Stimulated activated CD8-positive, alpha-beta memory T cell treated with anti-CD3 and anti-CD28 coated beads, Interleukin-2, amount 100 ng/mL, for 1 hour (primary cell): Measurements from ENCODE around the gene FNBP1L.

Source experiments
- DNase-seq, 2 donors: peaks; one replicate each; pipeline ENCODE4 v3.0.0-alpha.2; 2020; ENCODE audit warnings: low read depth in 2 of 2

Gene FNBP1L

DNA sequence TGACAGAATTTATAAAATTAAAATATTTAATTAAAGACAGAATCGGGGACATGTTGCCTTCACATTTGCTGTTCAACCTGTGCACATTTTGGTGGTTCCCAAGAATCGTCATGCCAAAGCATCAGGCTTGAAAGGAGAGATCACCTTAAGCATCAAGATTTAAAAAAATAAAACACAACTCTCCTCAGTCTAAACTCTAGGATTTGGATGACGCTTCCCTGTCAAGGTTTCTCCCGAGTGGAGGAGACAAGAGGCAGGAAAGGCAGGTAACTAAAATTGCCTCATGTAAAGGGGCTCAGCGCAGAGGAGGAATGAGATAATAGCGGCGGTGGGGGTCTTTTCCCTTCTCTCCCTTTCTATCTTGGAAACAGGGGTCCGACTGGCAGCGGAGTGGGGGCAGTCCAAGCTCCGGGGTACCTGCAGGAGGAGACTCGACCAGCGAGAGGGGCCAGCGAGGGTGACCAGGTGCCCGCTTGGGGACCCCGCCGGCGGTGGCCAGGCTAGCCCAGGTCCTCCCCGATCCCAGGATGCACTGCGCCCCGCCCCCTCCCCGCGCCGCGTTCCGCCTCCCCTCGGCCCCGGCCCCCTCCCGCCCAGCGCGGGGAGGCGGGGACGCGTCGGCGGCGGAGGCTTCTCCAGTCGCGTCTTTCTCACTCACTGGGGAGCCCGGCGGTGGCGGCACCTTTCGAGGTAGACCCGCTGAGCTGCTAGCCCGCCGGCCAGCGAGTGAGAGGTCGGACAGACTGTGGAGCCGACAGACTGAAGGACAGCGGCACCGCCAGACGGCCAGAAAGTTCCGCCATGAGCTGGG, at the start of gene FNBP1L:
FNBP1L (plus strand) TSS at position 638 of the 811 bp plus-strand sequence; CDS start at position 802, 164 bp downstream.
- peak; percentile 7 to 28 for DNase-seq

GRCh38 chr1:93399781-93400180, 48.1 kb upstream of the FNBP1L start:
- DNase-seq = no peak

DNA sequence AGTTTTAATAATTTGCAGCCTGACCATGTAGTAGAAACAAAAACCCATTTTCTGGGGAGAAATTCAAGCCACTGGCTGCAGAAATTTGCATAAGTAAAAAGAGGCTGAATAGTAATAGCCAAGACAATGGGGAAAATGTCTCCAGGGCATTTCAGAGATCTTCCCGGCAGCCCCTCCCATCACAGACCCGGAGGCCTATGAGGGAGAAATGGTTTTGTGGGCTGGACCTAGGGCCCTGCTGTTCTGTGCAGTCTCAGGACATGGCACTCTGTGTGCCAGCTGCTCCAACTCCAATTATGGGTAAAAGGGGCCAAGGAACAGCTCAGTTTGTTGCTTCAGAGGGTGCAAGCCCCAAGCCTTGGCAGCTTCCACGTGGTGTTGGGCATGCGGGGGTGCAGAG, 39.7 kb upstream of the FNBP1L start:
- no peak for DNase-seq

- DNase-seq = no peak
These were observed 36.9 kb upstream of the FNBP1L start for GRCh38 chr1:93411000-93411399.

DNA sequence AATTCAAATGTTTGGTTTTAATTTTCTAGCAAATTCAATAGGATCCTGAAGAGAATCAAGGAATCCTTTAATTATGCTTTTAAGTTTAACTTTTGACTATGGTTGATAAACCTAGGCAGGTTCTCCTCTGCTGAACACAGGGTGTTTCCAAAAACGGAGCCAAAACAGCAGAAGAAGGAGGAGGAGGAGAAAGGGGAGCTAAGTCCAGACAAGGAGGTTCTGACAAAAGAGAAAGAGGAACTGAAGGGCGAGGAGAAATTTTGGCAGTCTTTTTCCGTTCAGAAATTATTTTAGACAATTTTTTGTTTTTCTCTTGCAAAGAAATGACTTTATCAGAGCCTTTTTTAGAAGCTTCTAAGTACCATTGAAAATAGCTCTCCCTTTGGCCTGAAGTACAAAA, 33.2 kb upstream of the FNBP1L start:
- no peak for DNase-seq

DNA sequence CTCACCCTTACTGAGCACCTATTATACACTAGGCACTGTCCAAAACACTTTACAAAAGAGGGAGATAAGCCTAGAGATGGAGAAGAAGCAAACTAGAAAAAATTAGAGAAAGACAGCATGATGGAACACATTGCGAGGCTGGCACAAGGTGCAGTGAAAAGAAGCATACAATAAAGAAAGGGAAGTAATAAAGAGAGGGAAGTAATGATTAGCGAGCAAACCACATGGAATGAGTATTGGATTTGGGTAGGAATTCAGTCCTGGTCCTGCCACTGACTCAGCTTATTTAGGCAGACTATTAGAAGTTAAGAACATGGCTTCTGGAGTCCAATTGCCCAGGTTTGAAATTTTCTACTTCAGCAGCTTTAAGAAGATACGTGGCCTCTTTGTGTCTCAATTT, 32.6 kb upstream of the FNBP1L start:
- DNase-seq = no peak

GRCh38 chr1:93416183-93416582, 31.7 kb upstream of the FNBP1L start:
- DNase-seq = no peak

DNA sequence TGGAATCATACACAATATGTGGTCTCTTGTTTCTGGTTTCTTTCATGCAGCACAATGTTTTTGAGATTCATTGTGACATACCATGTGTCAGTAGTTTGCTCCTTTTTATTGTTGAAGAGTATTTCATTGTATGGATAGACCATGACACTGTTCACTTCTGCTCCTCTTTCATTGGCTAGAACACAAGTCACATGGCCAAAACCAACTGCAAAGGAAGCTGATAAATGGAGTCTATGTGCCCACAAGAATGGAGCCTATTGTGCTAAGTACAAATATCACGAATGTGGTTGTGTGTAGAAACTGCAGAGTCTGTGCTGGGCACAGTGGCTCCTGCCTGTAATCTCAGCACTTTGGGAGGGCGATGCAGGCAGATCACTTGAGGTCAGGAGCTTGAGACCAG, 28.6 kb upstream of the FNBP1L start:
- DNase-seq = no peak

- DNase-seq = no peak
These were observed 27.5 kb upstream of the FNBP1L start for GRCh38 chr1:93420400-93420799.

DNA sequence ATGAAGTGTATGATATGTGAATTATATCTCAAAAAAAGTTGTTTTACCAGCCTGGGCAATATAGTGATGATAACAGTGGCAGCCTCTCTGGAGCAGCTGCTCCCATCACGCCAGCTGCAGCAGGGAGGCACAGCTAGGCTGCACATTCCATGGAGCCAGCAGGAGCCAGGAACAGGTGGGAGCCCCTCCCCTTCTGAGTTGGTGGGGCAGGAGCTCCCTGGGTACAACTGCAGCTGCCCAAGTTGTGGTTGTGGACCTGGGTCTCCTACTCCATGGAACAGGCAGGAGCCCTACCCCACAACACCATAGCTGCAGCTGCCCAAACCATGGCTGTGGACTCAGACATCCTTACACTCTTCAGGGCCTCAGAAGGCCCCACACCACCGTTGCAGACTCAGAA, 21.7 kb upstream of the FNBP1L start:
- no peak for DNase-seq

- no peak for DNase-seq
These were observed 20.3 kb upstream of the FNBP1L start for GRCh38 chr1:93427656-93428055.

DNA sequence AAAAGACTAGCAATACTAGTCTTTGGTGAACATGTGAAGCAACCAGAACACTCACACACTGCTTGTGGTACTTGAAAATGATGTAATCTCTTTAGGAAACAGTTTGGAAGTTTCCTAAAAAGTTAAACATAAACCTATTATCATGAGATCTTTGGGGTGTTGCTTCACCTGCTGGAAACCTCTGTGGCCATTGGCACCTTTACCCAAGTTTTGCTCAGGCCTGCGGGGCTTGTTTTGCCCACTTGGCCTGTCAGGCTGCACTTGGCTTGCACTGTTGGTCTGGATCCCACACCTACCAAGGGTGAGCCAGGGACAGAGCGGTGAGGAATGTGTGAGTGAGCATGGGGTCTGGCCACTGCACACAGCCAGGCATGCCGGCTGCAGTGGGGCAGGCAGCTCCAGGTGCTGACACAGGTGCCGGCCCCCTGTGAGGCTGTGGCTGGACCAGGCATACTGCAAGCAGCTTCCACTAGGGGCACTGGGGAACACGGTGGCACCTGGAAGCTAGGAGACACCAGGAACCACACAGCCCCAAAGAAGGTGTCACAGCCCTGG, 14.4 kb upstream of the FNBP1L start:
- no peak for DNase-seq

- DNase-seq = no peak
These were observed 13.8 kb upstream of the FNBP1L start for GRCh38 chr1:93434088-93434487.

DNA sequence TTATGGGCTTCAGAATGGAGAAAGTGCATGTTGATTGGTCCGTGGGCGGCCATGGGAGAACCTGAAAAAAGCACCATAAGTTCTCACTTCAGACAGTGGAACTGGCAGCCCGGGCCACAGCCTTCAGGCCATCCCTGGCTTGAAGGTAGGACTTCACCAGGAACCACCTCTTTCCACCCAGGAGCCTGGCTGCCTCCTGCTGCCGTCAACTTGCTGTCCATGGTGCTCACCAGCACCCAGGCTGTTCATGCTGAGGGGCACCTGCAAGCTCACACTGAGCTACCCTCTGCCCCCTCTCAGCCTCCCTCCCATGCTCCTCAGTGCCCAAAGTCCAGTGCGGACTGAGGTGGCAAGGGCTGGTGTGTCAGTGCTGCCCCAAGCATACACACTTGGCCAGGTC, 12.9 kb upstream of the FNBP1L start:
- DNase-seq = no peak

- DNase-seq = no peak
These were observed 12.5 kb upstream of the FNBP1L start for GRCh38 chr1:93435443-93435842.

- DNase-seq = no peak
These were observed 11.4 kb upstream of the FNBP1L start for GRCh38 chr1:93436496-93436895.

DNA sequence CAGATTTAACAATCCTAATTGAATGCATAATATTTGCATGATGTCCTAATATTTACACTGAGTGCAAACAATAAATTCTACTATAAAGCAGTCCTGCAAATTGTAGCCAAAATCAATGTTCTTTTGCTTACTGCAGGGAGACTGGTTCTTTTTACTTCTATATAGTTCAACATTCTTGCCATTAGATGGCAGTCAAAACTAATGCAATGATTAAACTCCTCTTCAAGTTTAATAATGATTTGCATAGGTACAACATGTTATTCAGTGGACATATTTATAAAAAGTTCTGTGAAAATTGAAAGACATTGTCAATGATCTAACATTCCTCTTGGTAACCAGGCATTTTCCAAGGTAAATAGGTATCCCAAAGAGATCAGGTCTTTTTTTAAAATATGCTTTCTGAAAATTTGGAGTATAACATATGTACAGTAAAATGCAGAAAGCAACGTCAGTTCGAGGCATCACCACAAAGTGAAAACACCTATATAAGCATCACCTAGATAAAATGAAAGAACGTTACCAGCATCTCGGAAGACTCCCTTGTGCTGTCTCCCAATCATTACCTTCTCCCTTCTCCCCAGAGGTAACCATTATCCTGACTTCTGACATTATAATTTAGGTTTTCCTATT, 9.8 kb upstream of the FNBP1L start:
- DNase-seq = no peak

- DNase-seq = no peak
These were observed 9.2 kb upstream of the FNBP1L start for GRCh38 chr1:93438716-93439115.

GRCh38 chr1:93440272-93440671, 7.6 kb upstream of the FNBP1L start:
- DNase-seq = no peak

GRCh38 chr1:93440706-93441105, 7.2 kb upstream of the FNBP1L start:
- no peak for DNase-seq

- no peak for DNase-seq
These were observed 6.3 kb upstream of the FNBP1L start for GRCh38 chr1:93441589-93441988.

GRCh38 chr1:93442008-93442666, 5.8 kb upstream of the FNBP1L start:
- no peak for DNase-seq

GRCh38 chr1:93442741-93443140, 5.2 kb upstream of the FNBP1L start:
- DNase-seq = no peak
